Measurements from ENCODE around the gene RPL15. TPM values are rescaled to one million over a fixed set of nuclear protein-coding genes. Genes with fewer than 3 reads are reported as not detected.

RPL15 gene
- total RNA-seq, 2 donors from 2014 or later, result 608 to 1,311 TPM

GRCh38 chr3:23945663-23945912, 28.7 kb downstream of the RPL15 start:
- peak overlapping the region; percentile 88 for H3K4me3 ChIP-seq
- H3K27ac ChIP-seq, result peak overlapping the region; percentile 98
- H3K27me3 ChIP-seq, result no peaks in the 10 kb centered on the region
- no peaks in the 10 kb centered on the region for H3K36me3 ChIP-seq
- H3K9me3 ChIP-seq, result no peaks in the 10 kb centered on the region
- peaks cover 0 to 54% of the 10 kb centered on the region in 2 donors for H3K4me1 ChIP-seq
- no peak for TF ChIP-seq CTCF (IDR thresholded peaks at IDR 0.05)
- DNase-seq (ENCODE audit: low spot score), result no peak

GRCh38 chr3:23945913-23946687, 29.2 kb downstream of the RPL15 start:
- no peak for TF ChIP-seq CTCF (IDR thresholded peaks at IDR 0.05)
- Histone ChIP-seq H3K4me1 (peaks cover 0 to 59% of the 10 kb centered on the region in 2 donors), H3K9me3 (no peaks in the 10 kb centered on the region), H3K27ac (peak overlapping the region; percentile 97 to 98), H3K36me3 (no peaks in the 10 kb centered on the region), H3K4me3 (peak overlapping the region; percentile 74 to 88), H3K27me3 (no peaks in the 10 kb centered on the region)
- DNase-seq (ENCODE audit: low spot score), result peak; percentile 98

- Histone ChIP-seq H3K4me1 (peaks cover 0 to 85% of the 10 kb centered on the region in 2 donors), H3K27ac (peak overlapping the region; percentile 97 to 98)
Observed at GRCh38 chr3:23948761-23949160, 31.8 kb downstream of the RPL15 start.

GRCh38 chr3:23949784-23950183, 32.9 kb downstream of the RPL15 start:
- no peak for TF ChIP-seq CTCF (IDR thresholded peaks at IDR 0.05)
- DNase-seq (ENCODE audit: low spot score), result no peak
- Histone ChIP-seq H3K9me3 (no peaks in the 10 kb centered on the region), H3K36me3 (peaks cover 3% of the 10 kb centered on the region), H3K27me3 (no peaks in the 10 kb centered on the region), H3K27ac (peak overlapping the region; percentile 97 to 98), H3K4me3 (peak overlapping the region in 1 of 2 donors; percentile 19), H3K4me1 (peaks cover 0 to 82% of the 10 kb centered on the region in 2 donors)

More at GRCh38 chr3:23948761-23949160, 31.8 kb downstream of the RPL15 start:
- Histone ChIP-seq H3K27me3 (no peaks in the 10 kb centered on the region), H3K36me3 (no peaks in the 10 kb centered on the region), H3K9me3 (no peaks in the 10 kb centered on the region), H3K4me3 (no peak overlapping the region)
- no peak for TF ChIP-seq CTCF (IDR thresholded peaks at IDR 0.05)
- no peak for DNase-seq (ENCODE audit: low spot score)

- no peak for TF ChIP-seq CTCF (IDR thresholded peaks at IDR 0.05)
- Histone ChIP-seq H3K4me1 (peaks cover 0 to 82% of the 10 kb centered on the region in 2 donors), H3K4me3 (peak overlapping the region in 1 of 2 donors; percentile 19), H3K27me3 (no peaks in the 10 kb centered on the region), H3K27ac (peak overlapping the region; percentile 97 to 98), H3K9me3 (no peaks in the 10 kb centered on the region), H3K36me3 (peaks cover 8% of the 10 kb centered on the region)
- DNase-seq (ENCODE audit: low spot score), result no peak
Observed at GRCh38 chr3:23950293-23950692, 33.4 kb downstream of the RPL15 start.

- no peaks in the 10 kb centered on the region for H3K9me3 ChIP-seq
- no peaks in the 10 kb centered on the region for H3K27me3 ChIP-seq
- H3K4me1 ChIP-seq, result peaks cover 0 to 70% of the 10 kb centered on the region in 2 donors
- H3K4me3 ChIP-seq, result no peak overlapping the region
- DNase-seq (ENCODE audit: low spot score), result no peak
- peaks cover 11% of the 10 kb centered on the region for H3K36me3 ChIP-seq
- H3K27ac ChIP-seq, result no peak overlapping the region
- TF ChIP-seq CTCF (IDR thresholded peaks at IDR 0.05), result no peak
Observed at GRCh38 chr3:23952646-23953045, 35.7 kb downstream of the RPL15 start.
